Measurements from ENCODE around the gene TRMU. TPM values are rescaled to one million over a fixed set of nuclear protein-coding genes. Genes with fewer than 3 reads are reported as not detected.

The TRMU gene
- total and polyA plus RNA-seq, 2 experiments from 2014 or later = 48.3 to 70.4 TPM

- Histone ChIP-seq H3F3A (replicated peaks; ENCODE audit: low read depth) (no peaks in the 10 kb centered on the region), H3K36me3 (ENCODE audit: insufficient read depth) (peaks cover 14% of the 10 kb centered on the region), H3K27ac (ENCODE audit: low read depth) (no peak overlapping the region), H3K4me3 (no peak overlapping the region), H3K4me2 (no peak overlapping the region), H2AFZ (no peak overlapping the region), H3K4me1 (ENCODE audit: insufficient read depth) (no peaks in the 10 kb centered on the region), H4K20me1 (replicated peaks; ENCODE audit: insufficient read depth) (no peaks in the 10 kb centered on the region; the same call in 1 of the 2 replicates), H3K79me2 (replicated peaks; ENCODE audit: insufficient read depth) (no peaks in the 10 kb centered on the region), H3K9me2 (ENCODE audit: insufficient read depth) (no peaks in the 10 kb centered on the region), H3K27me3 (ENCODE audit: insufficient read depth) (no peaks in the 10 kb centered on the region)
- no peaks in the 10 kb centered on the region for H3K9me3 Mint-ChIP-seq
- H3K36me3 Mint-ChIP-seq (ENCODE audit: low read depth) = peaks cover 45% of the 10 kb centered on the region
- H3K27me3 Mint-ChIP-seq (ENCODE audit: insufficient read depth, low read depth, poor library complexity) = peaks cover 6% of the 10 kb centered on the region
- TF ChIP-seq NANOG (IDR thresholded peaks at IDR 0.05; ENCODE audit: borderline replicate concordance) (no peak), ZNF114 (CRISPR knock-in tag; IDR thresholded peaks at IDR 0.05) (no peak), CTCF (conservative IDR thresholded peaks at IDR 0.05; ENCODE audit: low read depth in 2 of 2) (no peak), POLR2AphosphoS5 (IDR thresholded peaks at IDR 0.05; ENCODE audit: low read depth) (no peak), REST (IDR thresholded peaks at IDR 0.05; ENCODE audit: unreplicated experiment) (no peak), JUNB (IDR thresholded peaks at IDR 0.05; ENCODE audit: unreplicated experiment) (no peak), CREB1 (CRISPR knock-in tag; IDR thresholded peaks at IDR 0.05; ENCODE audit: low read depth) (no peak), EZH2 (IDR thresholded peaks at IDR 0.05; ENCODE audit: low read depth, unreplicated experiment) (no peak), ZNF462 (CRISPR knock-in tag; IDR thresholded peaks at IDR 0.05) (no peak)
- ATAC-seq = no peak
- no peak for DNase-seq (ENCODE audit: low spot score)
- peaks cover 5% of the 10 kb centered on the region; the same call in 1 of the 3 replicates for H3K4me1 Mint-ChIP-seq
- no peak overlapping the region for H3K27ac Mint-ChIP-seq
- no peak overlapping the region for H3K4me3 Mint-ChIP-seq
Observed at GRCh38 chr22:46329616-46330015, 5.9 kb upstream of the TRMU start.

Measured in GM23338 (cell line).